HUES48 (cell line): ENCODE measurements around the gene KLK2.

Experiments used
- H3K27ac ChIP-seq: one replicate; pipeline ENCODE4 v1.7.0; 2013; ENCODE audit warnings: low read depth, low read length, inconsistent platforms
- H3K27me3 ChIP-seq: 2 replicates; pipeline ENCODE4 v1.6.1; 2013; ENCODE audit warnings: mild to moderate bottlenecking, low read length; ENCODE audit not compliant: control insufficient read depth, insufficient read depth
- H3K36me3 ChIP-seq: 2 replicates; pipeline ENCODE4 v1.6.1; 2013; ENCODE audit warnings: low read length; ENCODE audit not compliant: control insufficient read depth, insufficient read depth
- H3K4me1 ChIP-seq: 2 replicates; pipeline ENCODE4 v1.6.1; 2013; ENCODE audit warnings: mild to moderate bottlenecking, low read length; ENCODE audit not compliant: control insufficient read depth, insufficient read depth
- H3K4me3 ChIP-seq: 2 replicates; pipeline ENCODE4 v1.5.1; 2013; ENCODE audit warnings: mild to moderate bottlenecking, low read depth, low read length
- H3K9ac ChIP-seq: 2 replicates; pipeline ENCODE4 v1.6.1; 2013; ENCODE audit warnings: mild to moderate bottlenecking, low read depth, low read length, moderate library complexity
- H3K9me3 ChIP-seq: 2 replicates; pipeline ENCODE4 v1.6.1; 2013; ENCODE audit warnings: low read length; ENCODE audit not compliant: control insufficient read depth, insufficient read depth

Gene KLK2

DNA sequence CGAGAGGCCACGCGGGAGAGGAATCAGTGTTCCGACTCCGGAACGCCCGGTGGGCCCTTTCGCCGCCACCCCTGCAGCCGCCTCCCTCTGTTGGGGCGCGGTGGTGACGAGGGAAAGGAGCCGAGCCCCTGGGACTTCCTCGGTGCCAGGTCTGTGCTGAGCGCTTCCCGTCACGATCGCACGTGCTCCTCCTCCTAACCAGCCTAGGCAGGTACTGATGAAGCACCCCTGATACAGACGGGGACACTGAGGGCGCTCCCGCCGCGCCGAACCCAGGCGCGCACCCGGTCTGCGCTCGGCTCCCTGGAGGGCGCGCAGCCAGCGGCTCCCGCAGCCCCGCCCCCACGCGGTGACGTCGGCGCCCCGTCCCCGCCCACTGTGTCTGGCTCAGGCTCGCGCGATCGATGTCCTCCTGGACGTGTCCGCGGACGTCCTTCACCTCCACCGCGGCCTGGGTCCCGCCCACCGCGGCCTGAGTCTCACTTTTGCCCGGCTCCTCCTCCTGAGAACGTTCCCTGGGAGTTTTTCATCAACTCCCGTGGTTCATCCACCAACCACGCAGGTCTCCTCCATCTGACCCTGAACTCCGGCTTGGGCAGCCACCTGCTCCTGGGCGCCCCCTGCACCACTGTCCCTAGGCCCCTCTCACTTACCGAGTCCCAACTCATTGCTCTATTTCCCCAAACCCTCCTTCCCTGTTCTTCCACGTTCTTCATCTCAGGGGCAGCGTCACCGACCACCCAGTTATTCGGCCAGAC, 37.3 kb upstream of the KLK2 start:
- Histone ChIP-seq H3K36me3 (no peaks in the 10 kb centered on the region), H3K4me1 (peaks cover 3% of the 10 kb centered on the region; the same call in 1 of the 2 replicates), H3K27me3 (peaks cover 32% of the 10 kb centered on the region), H3K27ac (no peak overlapping the region), H3K4me3 (peak overlapping the region; percentile 92), H3K9me3 (no peaks in the 10 kb centered on the region), H3K9ac (peak overlapping the region; percentile 77)

DNA sequence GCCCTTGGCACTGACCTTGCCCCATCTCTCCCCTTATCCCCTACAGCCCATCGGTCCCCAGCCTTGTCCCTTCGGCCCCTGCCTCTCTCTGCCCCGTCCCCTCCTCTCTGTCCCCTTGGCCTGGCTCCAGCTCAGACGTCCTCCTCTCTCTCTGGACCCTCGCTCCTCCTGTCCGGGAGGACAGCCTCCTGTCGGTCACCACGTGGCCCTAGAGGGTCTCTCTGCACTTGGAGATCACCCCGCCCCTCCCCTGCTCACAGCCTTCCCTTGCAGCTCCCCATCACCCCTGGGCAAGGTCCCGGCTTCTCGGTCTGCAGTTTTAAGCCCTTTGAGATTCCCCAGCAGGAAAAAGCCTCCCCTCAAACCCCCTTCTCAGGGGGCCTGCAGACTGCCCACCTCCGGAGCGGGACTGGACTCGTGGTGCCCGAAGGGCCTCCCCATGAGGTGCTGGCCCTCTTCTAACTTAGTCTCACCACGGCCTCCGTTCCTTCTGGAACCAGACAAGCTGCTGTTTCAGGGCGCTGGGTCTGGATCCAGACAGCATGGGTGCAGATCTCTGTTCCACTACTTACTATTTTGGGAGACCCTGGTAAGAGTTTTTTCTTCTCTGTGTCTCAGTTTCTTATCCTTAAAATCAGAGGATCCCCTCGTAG, 36.6 kb upstream of the KLK2 start:
- H3K27me3 ChIP-seq = peaks cover 37% of the 10 kb centered on the region
- H3K9me3 ChIP-seq = no peaks in the 10 kb centered on the region
- H3K9ac ChIP-seq = no peak overlapping the region
- no peak overlapping the region for H3K27ac ChIP-seq
- H3K4me1 ChIP-seq = peaks cover 3% of the 10 kb centered on the region; the same call in 1 of the 2 replicates
- peak overlapping the region; percentile 92; the same call in 1 of the 2 replicates for H3K4me3 ChIP-seq
- no peaks in the 10 kb centered on the region for H3K36me3 ChIP-seq

- H3K27me3 ChIP-seq = peaks cover 43% of the 10 kb centered on the region
- no peaks in the 10 kb centered on the region for H3K36me3 ChIP-seq
- H3K9me3 ChIP-seq = no peaks in the 10 kb centered on the region
- H3K4me3 ChIP-seq = no peak overlapping the region
- H3K9ac ChIP-seq = no peak overlapping the region
- no peak overlapping the region for H3K27ac ChIP-seq
- H3K4me1 ChIP-seq = peaks cover 3% of the 10 kb centered on the region; the same call in 1 of the 2 replicates
Observed at GRCh38 chr19:50837300-50837699, 35.9 kb upstream of the KLK2 start.

- H3K27me3 ChIP-seq = peaks cover 51% of the 10 kb centered on the region
- no peak overlapping the region for H3K27ac ChIP-seq
- H3K9ac ChIP-seq = no peak overlapping the region
Observed at GRCh38 chr19:50838239-50838638, 35.0 kb upstream of the KLK2 start.

GRCh38 chr19:50839712-50840655, 33.3 kb upstream of the KLK2 start:
- no peak overlapping the region for H3K4me3 ChIP-seq
- H3K27me3 ChIP-seq = peaks cover 56% of the 10 kb centered on the region
- no peak overlapping the region for H3K27ac ChIP-seq
- no peaks in the 10 kb centered on the region for H3K9me3 ChIP-seq
- H3K36me3 ChIP-seq = no peaks in the 10 kb centered on the region
- H3K4me1 ChIP-seq = peaks cover 3% of the 10 kb centered on the region; the same call in 1 of the 2 replicates
- no peak overlapping the region for H3K9ac ChIP-seq

More at GRCh38 chr19:50838239-50838638, 35.0 kb upstream of the KLK2 start:
- H3K36me3 ChIP-seq = no peaks in the 10 kb centered on the region
- no peak overlapping the region for H3K4me3 ChIP-seq
- H3K9me3 ChIP-seq = no peaks in the 10 kb centered on the region
- H3K4me1 ChIP-seq = peaks cover 3% of the 10 kb centered on the region; the same call in 1 of the 2 replicates

DNA sequence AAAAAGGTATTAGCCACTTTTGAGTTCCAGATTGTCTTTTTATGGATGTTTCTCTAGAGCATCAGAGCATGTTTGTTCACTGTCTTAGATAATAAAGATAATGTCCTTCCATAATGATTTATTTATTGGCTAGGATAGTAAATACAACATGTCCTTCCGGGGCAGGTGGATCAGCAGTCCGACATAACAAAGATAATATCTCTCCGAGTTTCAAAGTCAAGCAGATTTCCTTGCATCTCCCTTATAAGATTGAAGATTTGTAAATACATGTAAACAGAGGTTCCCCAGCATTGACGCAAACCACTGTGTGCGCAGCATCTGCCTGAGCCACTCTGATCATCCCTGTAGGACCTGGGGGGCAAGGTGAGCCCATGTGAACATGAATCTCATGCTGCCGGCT, 31.1 kb upstream of the KLK2 start:
- Histone ChIP-seq H3K36me3 (no peaks in the 10 kb centered on the region), H3K9me3 (no peaks in the 10 kb centered on the region), H3K4me1 (no peaks in the 10 kb centered on the region), H3K27ac (no peak overlapping the region), H3K9ac (no peak overlapping the region), H3K27me3 (peaks cover 36% of the 10 kb centered on the region), H3K4me3 (no peak overlapping the region)

- Histone ChIP-seq H3K9me3 (no peaks in the 10 kb centered on the region), H3K4me3 (no peak overlapping the region), H3K36me3 (no peaks in the 10 kb centered on the region), H3K9ac (no peak overlapping the region), H3K4me1 (no peaks in the 10 kb centered on the region), H3K27ac (no peak overlapping the region), H3K27me3 (peaks cover 31% of the 10 kb centered on the region)
Observed at GRCh38 chr19:50843205-50843604, 30.0 kb upstream of the KLK2 start.

DNA sequence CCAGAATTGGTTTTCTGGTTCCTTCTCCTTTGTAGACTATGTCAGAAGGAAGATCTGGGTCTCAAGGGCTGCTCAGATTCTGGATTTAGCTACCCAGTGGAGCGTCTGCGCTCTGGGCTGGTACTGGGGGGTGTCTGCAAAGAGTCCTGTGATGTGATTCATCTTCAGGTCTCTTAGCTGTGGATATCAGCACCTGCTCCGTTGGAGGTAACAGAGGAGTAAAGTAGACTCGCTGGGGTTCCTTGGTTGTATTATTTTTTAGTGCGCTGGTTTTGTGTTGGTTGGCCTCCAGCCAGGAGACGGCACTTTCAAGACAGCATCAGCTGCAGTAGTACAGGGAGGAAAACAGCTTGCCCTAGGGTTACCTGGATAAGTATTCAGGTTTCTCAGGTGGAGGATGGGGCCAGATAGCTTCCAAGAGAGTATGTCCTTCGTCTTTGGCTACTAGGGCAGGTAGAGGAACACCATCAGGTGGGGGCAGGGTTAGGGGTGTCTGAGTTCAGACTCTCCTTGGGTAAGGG, 29.5 kb upstream of the KLK2 start:
- H3K4me1 ChIP-seq = no peaks in the 10 kb centered on the region
- no peak overlapping the region for H3K27ac ChIP-seq
- no peak overlapping the region for H3K4me3 ChIP-seq
- no peak overlapping the region for H3K9ac ChIP-seq
- peaks cover 31% of the 10 kb centered on the region for H3K27me3 ChIP-seq
- H3K36me3 ChIP-seq = no peaks in the 10 kb centered on the region
- no peaks in the 10 kb centered on the region for H3K9me3 ChIP-seq

DNA sequence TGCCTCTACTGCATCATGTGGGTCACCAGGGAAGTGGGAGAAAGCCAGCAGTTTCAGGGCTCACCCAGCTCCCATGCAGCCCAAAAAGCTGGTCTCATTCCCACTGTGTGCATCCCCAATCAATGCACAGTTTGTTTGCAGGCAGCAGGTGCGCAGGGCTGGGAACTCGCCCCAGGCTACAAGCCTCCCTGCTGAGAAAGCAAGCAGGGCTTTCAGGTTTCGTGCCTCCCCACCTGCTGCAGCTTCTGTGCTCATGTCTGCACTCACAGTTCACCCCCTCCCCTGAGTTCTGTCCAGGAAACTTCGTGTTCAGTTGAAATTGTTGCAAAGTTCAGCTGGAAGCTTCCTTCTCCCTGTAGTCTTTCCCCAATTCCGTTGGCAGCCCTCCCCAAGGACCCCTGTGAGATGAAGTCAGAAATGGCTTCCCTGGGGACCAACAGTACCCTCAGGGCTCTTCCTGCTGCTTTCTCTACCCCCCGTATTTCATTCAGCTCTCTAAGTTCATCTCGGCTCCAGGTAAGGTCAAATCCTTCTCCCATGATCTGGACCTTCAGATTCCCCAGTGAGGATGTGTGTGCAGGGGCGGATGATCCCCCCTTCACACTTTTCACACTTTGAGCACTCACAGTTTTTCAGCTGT, 28.8 kb upstream of the KLK2 start:
- Histone ChIP-seq H3K36me3 (no peaks in the 10 kb centered on the region), H3K4me1 (no peaks in the 10 kb centered on the region), H3K27ac (no peak overlapping the region), H3K9me3 (no peaks in the 10 kb centered on the region), H3K4me3 (no peak overlapping the region), H3K9ac (no peak overlapping the region), H3K27me3 (peaks cover 31% of the 10 kb centered on the region)

GRCh38 chr19:50850738-50851137, 22.5 kb upstream of the KLK2 start:
- no peak overlapping the region for H3K27ac ChIP-seq
- no peaks in the 10 kb centered on the region for H3K9me3 ChIP-seq
- no peak overlapping the region for H3K9ac ChIP-seq
- H3K36me3 ChIP-seq = no peaks in the 10 kb centered on the region
- H3K4me1 ChIP-seq = no peaks in the 10 kb centered on the region
- H3K27me3 ChIP-seq = 0 out of 2 replicates have a peak, but pooled peaks cover 3% of the 10 kb centered on the region
- H3K4me3 ChIP-seq = no peak overlapping the region
